CD1c-positive myeloid dendritic cell (primary cell): ENCODE results near the gene ZDHHC14.
"Not testable (repeated sequence)": the region's sequence is repeated elsewhere in the genome, so short reads cannot be mapped to it uniquely, and the experiment has no call there.

Source experiments
- DNase-seq: peaks from one replicate; pipeline ENCODE4 v3.0.0-alpha.2; 2016; ENCODE audit errors: extremely low spot score

The ZDHHC14 gene

GRCh38 chr6:157464653-157465535 lies 83.9 kb downstream of the ZDHHC14 start:
- no peak for DNase-seq

- no peak for DNase-seq
These were observed 85.3 kb downstream of the ZDHHC14 start for GRCh38 chr6:157466342-157466648.

- not testable (repeated sequence) for DNase-seq
These were observed 86.3 kb downstream of the ZDHHC14 start for GRCh38 chr6:157467339-157467738.

GRCh38 chr6:157468054-157468453 lies 87.1 kb downstream of the ZDHHC14 start:
- no peak for DNase-seq

- DNase-seq: no peak
These were observed 87.6 kb downstream of the ZDHHC14 start for GRCh38 chr6:157468574-157468973.

- DNase-seq: no peak
These were observed 88.4 kb downstream of the ZDHHC14 start for GRCh38 chr6:157469378-157469777.

- DNase-seq: no peak
These were observed 90.2 kb downstream of the ZDHHC14 start for GRCh38 chr6:157471077-157471686.

GRCh38 chr6:157471895-157472686 lies 91.1 kb downstream of the ZDHHC14 start:
- DNase-seq: no peak

DNA sequence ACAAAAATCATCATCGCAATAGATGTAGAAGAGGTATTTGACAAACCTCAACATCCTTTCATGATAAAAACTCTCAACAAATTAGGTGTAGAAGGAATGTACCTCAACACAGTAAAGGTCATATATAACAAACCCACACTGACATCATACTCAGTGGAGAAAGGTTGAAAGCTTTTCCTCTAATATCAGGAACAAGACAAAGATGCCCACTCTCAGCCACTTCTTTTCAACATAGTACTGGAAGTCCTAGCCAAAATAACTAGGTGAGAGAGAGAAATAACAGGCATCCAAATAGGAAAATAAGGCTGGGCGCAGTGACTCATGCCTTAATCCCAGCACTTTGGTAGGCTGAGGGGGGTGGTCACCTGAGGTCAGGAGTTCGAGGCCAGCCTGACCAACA lies 95.8 kb downstream of the ZDHHC14 start:
- DNase-seq: no peak

GRCh38 chr6:157478926-157479325 lies 97.9 kb downstream of the ZDHHC14 start:
- DNase-seq: no peak

GRCh38 chr6:157479464-157480303 lies 98.7 kb downstream of the ZDHHC14 start:
- DNase-seq: no peak

DNA sequence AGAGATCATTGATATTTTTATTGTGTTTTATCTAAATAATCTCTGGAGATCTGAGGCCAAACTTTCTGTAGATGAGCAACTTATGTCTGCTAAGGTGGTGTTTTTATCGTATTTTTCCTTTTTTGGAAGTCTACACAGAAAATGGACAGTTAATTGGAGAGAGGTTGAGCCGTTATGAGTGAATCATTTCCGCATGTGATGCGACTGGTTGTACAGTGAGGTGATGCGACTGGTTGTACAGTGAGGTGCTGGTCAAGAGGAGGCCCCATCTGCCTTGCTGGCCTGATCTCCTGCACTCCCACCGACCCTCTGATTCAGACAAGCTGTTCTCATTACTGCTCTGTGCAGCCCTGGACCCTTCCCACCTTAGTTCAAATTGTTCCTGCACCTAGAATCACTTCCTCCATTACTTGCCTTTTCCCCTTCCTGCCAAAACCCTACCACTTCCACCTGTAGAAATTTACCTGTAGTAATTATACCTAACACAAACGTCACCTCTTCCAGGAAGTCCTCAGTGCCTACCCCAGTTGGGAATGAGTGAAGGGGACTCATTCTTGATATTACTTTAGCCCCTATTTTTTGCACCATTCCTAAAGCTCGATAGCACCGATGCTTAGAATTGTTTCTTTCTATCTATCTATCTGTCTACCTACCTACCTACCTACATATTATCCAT lies 100.3 kb downstream of the ZDHHC14 start:
- no peak for DNase-seq

- DNase-seq: no peak
These were observed 100.9 kb downstream of the ZDHHC14 start for GRCh38 chr6:157481865-157482249.

DNA sequence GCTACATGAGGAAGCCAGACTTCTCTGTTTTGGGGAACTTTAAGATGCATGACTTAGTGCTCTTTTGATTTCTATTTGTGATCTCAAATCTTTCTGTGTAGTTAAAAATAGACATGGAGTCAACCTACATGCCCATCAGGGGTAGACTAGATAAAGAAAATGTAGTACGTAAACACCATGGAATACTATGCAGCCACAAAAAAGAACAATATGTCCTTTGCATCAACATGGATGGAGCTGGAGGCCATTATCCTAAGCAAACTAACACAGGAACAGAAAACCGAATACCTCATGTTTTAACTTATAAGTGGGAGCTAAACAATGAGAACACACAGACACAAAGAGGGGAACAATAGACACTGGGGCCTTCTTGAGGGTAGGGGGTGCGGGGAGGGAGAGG lies 102.8 kb downstream of the ZDHHC14 start:
- no peak for DNase-seq

DNA sequence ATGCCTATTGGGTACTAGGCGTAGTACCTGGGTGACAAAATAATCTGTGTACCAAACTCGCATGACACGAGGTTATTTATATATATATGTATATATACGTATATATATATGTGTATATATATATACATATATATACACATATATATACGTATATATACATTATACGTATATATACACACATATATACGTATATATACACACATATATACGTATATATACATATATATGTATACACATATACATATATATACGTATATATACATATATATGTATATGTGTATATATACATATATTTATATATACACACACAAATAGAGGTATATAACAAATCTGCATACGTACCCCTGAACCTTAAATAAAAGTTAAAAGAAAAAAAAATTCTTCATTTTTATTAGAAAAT lies 103.2 kb downstream of the ZDHHC14 start:
- DNase-seq: no peak

GRCh38 chr6:157486572-157486971 lies 105.6 kb downstream of the ZDHHC14 start:
- no peak for DNase-seq

DNA sequence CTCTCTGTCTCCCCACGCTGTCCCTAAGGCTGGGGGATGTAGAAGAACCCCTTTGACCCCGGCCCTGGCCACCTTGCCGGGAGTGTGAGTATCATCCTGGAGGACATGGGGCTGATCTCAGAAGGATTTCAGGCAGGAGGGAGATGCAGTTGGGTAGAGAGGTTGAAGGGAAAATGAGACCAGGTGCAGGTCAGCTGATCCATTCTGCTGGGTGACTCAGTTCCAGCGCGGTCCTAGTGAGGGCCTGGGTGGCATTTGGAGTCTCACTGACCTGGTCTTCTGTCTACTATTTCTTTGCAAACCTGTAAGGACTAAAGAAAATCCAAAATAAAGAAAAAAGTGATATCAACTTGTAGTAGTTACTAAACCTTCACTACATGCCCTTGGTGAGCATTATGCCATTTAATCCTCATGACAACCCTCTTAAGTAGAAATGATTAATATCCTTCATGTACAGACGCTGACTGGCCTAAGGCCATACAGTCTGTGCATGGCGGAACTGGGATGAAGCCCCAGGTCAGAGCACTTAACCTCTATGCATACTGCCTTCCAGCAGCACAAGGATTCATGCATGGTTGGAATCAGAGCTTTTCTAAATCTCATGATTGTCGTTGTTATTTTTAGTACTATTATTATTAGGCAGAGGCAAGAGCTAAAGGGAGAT lies 106.3 kb downstream of the ZDHHC14 start:
- no peak for DNase-seq

DNA sequence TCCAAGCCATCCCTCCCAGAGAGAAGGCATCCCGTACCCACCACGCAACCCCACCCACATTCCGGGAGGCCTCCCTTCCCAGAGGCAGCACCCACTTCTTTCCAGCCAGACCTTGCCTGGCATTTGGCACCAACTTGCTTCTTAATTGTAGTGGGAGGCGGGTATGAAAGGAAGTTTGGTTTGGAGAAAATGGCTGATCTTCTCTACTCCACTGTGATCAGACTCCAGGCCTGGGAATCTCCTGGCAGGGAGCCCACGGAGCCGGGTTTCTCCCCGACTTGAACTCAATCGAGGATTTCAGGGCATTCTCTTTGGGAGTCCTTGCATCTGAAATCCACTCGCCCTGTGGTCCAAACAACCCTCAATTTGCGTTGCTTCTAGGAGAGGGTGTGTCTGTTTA lies 107.1 kb downstream of the ZDHHC14 start:
- DNase-seq: no peak

DNA sequence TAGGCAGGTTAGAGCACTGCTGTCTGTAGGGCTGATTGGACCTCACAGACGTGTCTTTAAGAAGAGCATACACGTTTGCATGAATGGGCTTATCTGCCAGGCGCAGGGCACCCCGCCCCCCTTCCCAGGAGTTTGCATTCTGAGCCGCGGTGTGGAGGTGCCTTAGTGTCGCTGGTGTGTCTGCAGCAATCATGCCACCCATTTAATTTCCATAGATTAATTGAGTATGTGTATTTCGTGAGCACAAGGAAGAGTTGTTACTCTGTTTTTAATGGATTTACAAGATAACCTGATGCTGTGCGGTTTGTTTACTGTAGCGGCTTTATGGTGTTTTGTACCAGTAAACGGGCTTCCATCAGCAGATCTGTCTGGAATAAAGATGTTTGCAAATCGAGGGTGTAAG lies 107.7 kb downstream of the ZDHHC14 start:
- DNase-seq: no peak

DNA sequence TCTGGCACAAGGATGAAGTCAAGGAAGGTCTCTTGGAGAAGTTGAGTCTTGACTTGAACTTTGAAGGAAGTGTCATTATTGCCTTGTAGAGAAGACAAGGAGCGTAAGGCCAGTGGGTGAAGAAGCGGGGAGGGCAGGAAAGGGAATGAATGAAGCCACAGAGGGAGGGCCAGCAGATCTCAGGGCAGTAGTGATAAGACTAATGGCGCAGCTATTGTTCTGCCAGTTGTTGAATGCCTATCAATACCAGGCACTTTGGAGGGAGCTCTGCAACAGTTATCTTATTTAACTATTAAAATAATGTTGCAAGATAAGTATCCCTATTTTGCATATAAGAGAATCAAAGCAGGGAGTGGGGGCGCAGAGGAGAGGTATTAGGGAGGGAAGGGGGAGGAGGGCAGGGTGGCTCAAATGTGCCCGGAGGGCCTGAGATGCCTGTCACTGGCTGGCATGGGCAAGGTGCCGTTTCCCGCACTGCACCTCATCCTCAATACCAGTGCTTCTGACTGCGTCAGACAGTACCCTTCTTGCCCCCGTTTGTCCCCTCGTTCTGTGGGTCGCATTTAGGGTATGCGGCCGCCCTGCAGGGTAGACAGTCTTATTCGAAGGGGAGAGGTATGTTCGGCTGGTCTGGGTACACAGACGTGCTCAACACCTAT lies 109.8 kb downstream of the ZDHHC14 start:
- DNase-seq: no peak
